Measurements from ENCODE around the gene STUB1.
A peak's percentile ranks its signal among the peaks of the same experiment; 100 is the strongest.

STUB1 gene

GRCh38 chr16:643050-643368, 37.2 kb upstream of the STUB1 start:
- DNase-seq (ENCODE audit: low read depth in 2 of 2, low spot score in 1 of 2): no peak

DNA sequence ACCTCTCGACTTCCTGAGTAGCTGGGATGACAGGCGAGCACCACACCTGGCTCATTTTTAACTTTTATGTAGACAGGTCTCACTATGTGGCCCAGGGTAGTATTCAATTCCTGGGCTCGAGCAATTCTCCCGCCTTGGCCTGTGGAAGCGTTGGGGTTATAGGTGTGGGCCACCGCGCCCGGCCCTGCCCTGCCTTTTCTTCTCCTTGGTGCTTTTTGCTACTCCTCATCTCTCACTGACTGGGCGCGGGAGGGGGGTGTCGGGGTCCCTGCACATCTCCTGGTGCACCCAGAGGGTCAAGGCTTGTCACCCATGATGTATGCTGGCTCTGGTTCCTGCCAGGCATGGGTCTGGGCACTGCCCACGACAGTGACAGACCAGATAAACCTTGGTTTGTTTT, 35.7 kb upstream of the STUB1 start:
- no peak for DNase-seq (ENCODE audit: low read depth in 2 of 2, low spot score in 1 of 2)

DNA sequence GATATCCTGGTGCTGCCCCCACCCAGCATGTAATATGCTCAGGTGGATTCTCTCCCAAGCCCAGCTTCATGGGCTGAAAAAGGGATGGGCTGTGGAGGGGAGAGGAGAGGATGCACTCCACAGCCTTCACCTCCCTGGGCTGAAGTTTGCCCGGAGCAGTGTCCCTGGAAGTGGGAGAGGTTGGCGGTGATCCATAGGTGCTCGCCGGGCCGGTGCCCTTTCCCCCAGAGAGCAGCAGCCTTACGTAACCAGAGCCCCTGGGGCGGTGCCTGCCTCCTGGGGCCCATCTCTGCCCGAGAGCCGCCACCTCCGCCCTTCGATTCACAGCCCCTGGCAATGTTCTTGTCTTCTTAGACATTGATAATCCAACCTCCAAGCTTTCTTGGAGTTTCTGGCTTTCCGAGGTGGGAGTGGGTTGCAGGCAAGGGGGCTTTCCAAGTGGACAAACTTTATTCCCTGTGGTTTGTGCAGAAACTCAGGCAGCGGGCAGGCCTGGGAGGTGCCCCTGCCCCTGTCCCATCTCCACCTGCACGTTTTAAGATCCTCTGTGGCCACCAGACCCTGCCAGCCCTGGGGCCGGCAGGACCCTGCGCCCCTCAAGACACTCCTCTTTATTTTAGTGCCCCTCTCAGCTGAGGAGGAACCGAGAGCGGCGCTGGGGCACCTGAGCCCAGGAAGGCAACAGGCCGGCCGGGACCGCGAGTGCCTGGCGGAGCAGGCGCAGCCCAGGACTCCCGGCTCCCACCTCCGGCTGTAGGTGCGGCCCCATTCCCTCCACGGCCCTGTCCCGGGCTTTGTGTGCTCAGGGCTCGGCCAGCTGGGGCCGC, 34.1 kb upstream of the STUB1 start:
- DNase-seq (ENCODE audit: low read depth in 2 of 2, low spot score in 1 of 2): no peak

- no peak for DNase-seq (ENCODE audit: low read depth in 2 of 2, low spot score in 1 of 2)
Measured at GRCh38 chr16:646679-647172, 33.5 kb upstream of the STUB1 start.

DNA sequence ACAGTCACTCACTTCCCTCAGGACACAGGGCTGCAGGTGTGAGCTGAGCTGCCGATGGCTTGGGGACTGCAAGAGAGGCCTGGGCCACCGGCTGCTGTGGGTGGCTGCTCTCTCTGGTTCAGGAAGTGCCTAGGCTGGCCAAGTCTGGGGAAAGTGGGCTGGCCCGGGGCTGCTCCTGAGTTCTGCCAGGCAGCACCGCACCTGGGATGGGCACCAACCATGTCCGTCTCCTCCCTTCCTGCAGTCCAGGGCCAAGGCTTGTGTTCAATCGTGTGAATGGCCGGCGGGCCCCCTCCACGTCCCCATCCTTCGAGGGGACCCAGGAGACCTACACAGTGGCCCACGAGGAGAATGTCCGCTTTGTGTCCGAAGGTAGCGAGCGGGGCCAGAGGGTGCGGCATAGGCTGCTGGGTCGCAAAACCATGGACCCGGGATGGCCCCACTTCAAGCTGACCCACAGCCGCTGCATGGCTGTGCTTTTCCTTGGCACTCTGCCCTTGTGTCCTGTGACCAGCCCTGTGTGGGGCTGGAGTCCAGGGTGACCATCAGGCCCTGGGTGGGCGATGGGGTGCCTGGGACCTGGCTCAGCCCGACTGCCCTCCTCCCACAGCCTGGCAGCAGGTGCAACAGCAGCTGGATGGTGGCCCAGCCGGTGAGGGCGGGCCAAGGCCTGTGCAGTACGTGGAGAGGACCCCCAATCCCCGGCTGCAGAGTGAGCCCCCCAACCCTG, 32.9 kb upstream of the STUB1 start:
- DNase-seq (ENCODE audit: low read depth in 2 of 2, low spot score in 1 of 2): no peak

DNA sequence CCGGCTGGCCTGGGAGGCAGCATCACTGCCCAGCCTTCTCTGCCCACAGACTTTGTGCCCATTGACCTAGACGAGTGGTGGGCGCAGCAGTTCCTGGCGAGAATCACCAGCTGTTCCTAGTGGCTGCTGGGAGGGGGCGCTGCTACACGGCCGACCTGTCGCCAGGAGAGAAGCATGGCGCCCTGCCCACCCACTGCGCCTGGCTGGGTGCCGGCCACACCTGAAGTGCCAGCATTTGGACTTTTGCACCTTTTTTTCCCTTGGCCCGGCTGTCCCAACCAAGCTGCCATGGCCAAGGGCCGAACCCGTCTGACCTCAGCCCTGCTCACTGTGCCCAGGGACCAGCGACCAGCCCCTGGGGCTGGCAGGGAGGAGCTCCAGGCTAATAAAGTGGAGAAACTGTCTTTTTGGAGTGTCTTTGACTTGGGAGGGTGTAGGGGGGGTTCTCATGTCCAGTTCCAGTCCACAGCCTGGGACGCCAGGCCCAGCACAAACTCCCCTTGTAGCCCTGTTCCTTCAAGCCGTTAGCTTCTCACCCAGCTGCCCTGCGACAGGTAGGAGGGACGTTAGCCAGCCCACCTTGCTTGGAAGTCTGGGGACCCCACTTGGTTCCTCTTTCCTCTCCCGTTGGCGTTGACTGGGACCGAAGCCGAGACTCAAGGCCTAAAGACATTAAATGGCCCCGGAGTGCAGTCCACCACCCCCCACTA, 32.0 kb upstream of the STUB1 start:
- DNase-seq (ENCODE audit: low read depth in 2 of 2, low spot score in 1 of 2): no peak

- peak; percentile 86 to 87 for DNase-seq (ENCODE audit: low read depth in 2 of 2, low spot score in 1 of 2)
Measured at GRCh38 chr16:648781-649589, 31.2 kb upstream of the STUB1 start, which contains the start of gene WDR90. WDR90 (plus strand) TSS chr16:649365; CDS start chr16:649417, 52 bp downstream.

- DNase-seq (ENCODE audit: low read depth in 2 of 2, low spot score in 1 of 2): no peak
Measured at GRCh38 chr16:649631-650030, 30.6 kb upstream of the STUB1 start.

DNA sequence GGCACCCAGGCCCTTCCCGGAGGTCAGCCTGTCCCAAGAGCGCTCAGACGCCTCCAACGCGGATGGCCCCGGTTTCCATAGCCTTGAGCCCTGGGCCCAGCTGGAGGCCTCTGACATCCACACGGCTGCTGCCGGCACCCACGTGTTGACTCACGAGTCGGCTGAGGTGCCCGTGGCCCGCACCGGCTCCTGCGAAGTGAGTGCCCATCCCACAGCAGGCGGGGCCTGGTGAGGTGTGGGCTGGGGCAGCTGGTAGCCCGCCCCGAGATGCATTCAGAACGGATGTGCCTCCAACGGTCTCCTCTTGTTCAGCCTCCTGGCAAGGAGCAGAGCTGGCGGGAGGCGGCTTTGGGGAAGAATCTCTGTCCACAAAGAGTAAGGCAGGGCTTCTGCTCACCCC, 28.4 kb upstream of the STUB1 start:
- no peak for DNase-seq (ENCODE audit: low read depth in 2 of 2, low spot score in 1 of 2)

- DNase-seq (ENCODE audit: low read depth in 2 of 2, low spot score in 1 of 2): no peak
Measured at GRCh38 chr16:652454-653305, 27.5 kb upstream of the STUB1 start.

- no peak for DNase-seq (ENCODE audit: low read depth in 2 of 2, low spot score in 1 of 2)
Measured at GRCh38 chr16:654034-654433, 26.2 kb upstream of the STUB1 start.

- no peak for DNase-seq (ENCODE audit: low read depth in 2 of 2, low spot score in 1 of 2)
Measured at GRCh38 chr16:657487-657886, 22.7 kb upstream of the STUB1 start.

GRCh38 chr16:658679-659571, 21.3 kb upstream of the STUB1 start:
- no peak for DNase-seq (ENCODE audit: low read depth in 2 of 2, low spot score in 1 of 2)

DNA sequence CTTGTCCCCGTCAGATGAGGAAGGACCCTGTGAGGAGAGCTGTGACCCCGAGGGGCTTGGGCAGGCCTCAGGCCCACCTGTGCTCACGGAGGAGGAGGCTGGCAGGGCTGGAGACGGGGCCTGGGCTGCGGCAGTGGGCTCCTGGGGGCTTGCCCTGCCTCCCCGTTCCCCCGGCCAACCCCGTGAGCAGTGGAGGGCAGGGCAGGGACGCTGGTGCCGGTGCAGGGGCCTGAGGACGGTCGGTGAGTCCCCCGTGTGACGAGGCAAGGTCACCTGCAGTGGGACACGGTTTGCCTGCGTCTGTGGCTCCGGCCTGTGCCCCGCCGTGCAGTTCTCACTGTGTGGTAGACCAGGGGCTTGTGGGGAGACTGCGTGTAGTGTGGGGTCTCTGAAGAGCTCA, 20.6 kb upstream of the STUB1 start:
- DNase-seq (ENCODE audit: low read depth in 2 of 2, low spot score in 1 of 2): no peak

DNA sequence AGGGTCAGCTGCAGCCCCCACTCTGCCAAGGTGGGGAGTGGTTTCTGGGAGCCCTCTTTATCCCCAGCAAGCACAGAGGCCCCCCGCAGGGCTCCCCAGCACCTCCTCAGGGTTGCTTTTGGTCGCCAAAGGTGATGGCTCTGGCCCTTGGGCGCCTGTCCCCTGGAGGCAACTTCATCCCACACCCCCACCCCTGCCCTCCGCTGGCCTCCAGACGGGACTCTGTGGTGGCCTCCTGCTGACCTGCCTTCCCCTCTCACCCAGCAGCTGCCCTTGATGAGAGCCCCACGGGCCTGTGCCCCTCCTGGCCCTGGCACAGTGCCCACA, 20.1 kb upstream of the STUB1 start:
- DNase-seq (ENCODE audit: low read depth in 2 of 2, low spot score in 1 of 2): no peak

- DNase-seq (ENCODE audit: low read depth in 2 of 2, low spot score in 1 of 2): peak in 1 of 2 donors; percentile 36
Measured at GRCh38 chr16:660459-661183, 19.6 kb upstream of the STUB1 start.

- DNase-seq (ENCODE audit: low read depth in 2 of 2, low spot score in 1 of 2): no peak
Measured at GRCh38 chr16:661184-661821, 18.9 kb upstream of the STUB1 start.

DNA sequence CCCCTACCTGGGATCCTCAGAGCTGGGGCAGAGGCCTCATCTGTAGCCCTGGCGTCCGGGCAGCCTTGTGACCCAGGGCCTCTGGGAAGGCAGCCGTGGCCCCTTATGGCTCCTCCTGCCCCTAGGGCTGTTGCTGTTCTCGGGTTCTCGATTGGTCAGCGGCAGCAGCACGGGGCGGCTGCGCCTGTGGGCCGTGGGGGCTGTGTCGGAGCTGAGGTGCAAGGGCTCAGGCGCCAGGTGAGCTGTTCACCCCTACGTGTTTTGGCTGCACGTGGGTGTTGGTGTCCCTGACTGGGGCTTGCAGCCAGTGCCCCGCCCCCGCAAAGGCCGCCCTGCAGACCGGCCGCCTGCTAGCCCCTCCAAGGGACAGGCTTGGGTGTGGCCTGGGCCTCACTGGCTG, 18.1 kb upstream of the STUB1 start:
- no peak for DNase-seq (ENCODE audit: low read depth in 2 of 2, low spot score in 1 of 2)

Data from stimulated activated CD8-positive, alpha-beta memory T cell treated with anti-CD3 and anti-CD28 coated beads, Interleukin-4, amount 100 ng/mL, for 4 hours (primary cell).